Caco-2 (cell line): ENCODE results near the gene PPP1R12B. TPM values are rescaled to one million over a fixed set of nuclear protein-coding genes. Genes with fewer than 3 reads are reported as not detected.
"Not testable (repeated sequence)": the region's sequence is repeated elsewhere in the genome, so short reads cannot be mapped to it uniquely, and the experiment has no call there.

Experiments used
- BruUV-seq: library from RNA; stranded (reverse); fragments of 400-500 nt; replicated peaks from 2 replicates; lab custom pipeline; 2021; lab: Mats Ljungman, UMichigan
- CTCF ChIA-PET: fragments of 300-600 bp; sonication (Branson Sonifier 250); formaldehyde crosslinking; loops from one replicate; lab custom pipeline; 2022; ENCODE audit warnings: antibody characterized with exemption; lab: Charles Lee
- POLR2A ChIA-PET: fragments of 300-600 bp; sonication (Branson Sonifier 250); formaldehyde crosslinking; loops from one replicate; lab custom pipeline; 2022; ENCODE audit warnings: antibody characterized with exemption; lab: Charles Lee
- DNase-seq, 2 experiments: peaks; one replicate each; pipeline versions ENCODE4 v3.0.0 to v3.0.0-alpha.2; 2020 to 2022
- H3K27me3 ChIP-seq: replicated peaks from 2 replicates; pipeline ENCODE4 v1.6.0; 2011; ENCODE audit warnings: low read length; ENCODE audit not compliant: control insufficient read depth, insufficient read depth
- H3K36me3 ChIP-seq: 2 replicates; pipeline ENCODE4 v1.5.1; 2011; ENCODE audit warnings: low read length; ENCODE audit not compliant: control insufficient read depth, insufficient read depth
- H3K4me1 ChIP-seq: fragments of 250-450 bp; sonication (Bioruptor Pico); 2 replicates; pipeline ENCODE4 v1.5.1; 2020; ENCODE audit warnings: mild to moderate bottlenecking
- H3K4me3 ChIP-seq: 2 replicates; pipeline ENCODE4 v1.5.1; 2011; ENCODE audit warnings: low read depth, mild to moderate bottlenecking, control low read depth, low read length
- H3K9me3 ChIP-seq: fragments of 250-450 bp; sonication (Bioruptor Pico); 2 replicates; pipeline ENCODE4 v1.5.1; 2020; ENCODE audit warnings: mild to moderate bottlenecking, moderate library complexity
- H3K27ac Mint-ChIP-seq: one replicate; pipeline ENCODE4 v1.8.0; 2022; ENCODE audit warnings: mixed read lengths; ENCODE audit not compliant: unreplicated experiment
- H3K27me3 Mint-ChIP-seq: one replicate; pipeline ENCODE4 v1.8.0; 2022; ENCODE audit warnings: mixed read lengths; ENCODE audit not compliant: insufficient read depth, unreplicated experiment
- H3K36me3 Mint-ChIP-seq: one replicate; pipeline ENCODE4 v1.8.0; 2022; ENCODE audit warnings: mild to moderate bottlenecking, mixed read lengths; ENCODE audit not compliant: insufficient read depth, unreplicated experiment
- H3K4me1 Mint-ChIP-seq: one replicate; pipeline ENCODE4 v1.8.0; 2022; ENCODE audit warnings: low read depth, mixed read lengths; ENCODE audit not compliant: unreplicated experiment
- H3K4me3 Mint-ChIP-seq: one replicate; pipeline ENCODE4 v1.8.0; 2022; ENCODE audit warnings: mild to moderate bottlenecking, moderate library complexity, mixed read lengths; ENCODE audit not compliant: unreplicated experiment
- H3K9me3 Mint-ChIP-seq: one replicate; pipeline ENCODE4 v1.8.0; 2022; ENCODE audit warnings: mixed read lengths; ENCODE audit not compliant: unreplicated experiment
- CTCF ChIP-seq, 2 experiments: fragments of 200-600 bp in 1 of 2; IDR thresholded peaks; 1 replicate in 1 of 2; 2 replicates in 1 of 2; pipeline versions ENCODE4 v1.5.1 to v1.8.0; 2011 to 2022; ENCODE audit warnings: antibody characterized with exemption in 1 of 2, control low read depth in 1 of 2, inconsistent platforms in 1 of 2, low read depth in 1 of 2, low read length in 1 of 2, mild to moderate bottlenecking in 1 of 2, moderate library complexity in 1 of 2; ENCODE audit not compliant: insufficient read depth in 1 of 2, severe bottlenecking in 1 of 2, unreplicated experiment in 1 of 2
- intact Hi-C: fragments of 100-400 bp; cut with micrococcal nuclease; formaldehyde crosslinking; loops from one replicate; pipeline ENCODE4 v1.10.0; 2022; ENCODE audit not compliant: unreplicated experiment
- total RNA-seq: library from RNA; stranded (reverse); gene quantifications from 2 replicates; pipeline ENCODE4 v1.2.3, GENCODE V29; 2022

Gene PPP1R12B
- total RNA-seq, 1 experiment from 2014 or later: 16.4 TPM

DNA sequence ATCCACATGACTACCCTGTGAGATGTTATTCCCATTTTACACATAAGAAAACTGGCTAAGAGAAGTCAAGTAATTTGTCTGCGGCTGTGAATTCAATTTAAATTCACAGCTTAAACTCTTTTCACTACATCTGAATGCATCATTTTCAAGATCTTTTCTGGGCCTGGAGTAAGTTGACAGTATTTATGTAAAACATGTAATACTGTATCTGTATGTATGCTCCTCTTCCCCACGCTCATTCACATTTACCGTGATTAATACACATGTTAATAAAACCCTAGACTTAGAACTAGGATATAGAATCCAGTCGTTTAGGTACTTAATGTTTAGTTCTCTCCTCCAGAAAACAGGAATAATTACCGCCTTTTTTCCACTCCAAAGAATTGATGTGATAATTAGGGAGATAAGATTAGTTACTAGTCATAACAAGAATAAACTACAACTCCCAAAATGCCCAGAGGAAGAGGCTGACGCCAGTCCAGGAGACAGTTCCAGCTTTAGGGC, 442 bp upstream of the PPP1R12B start:
- CTCF ChIA-PET: interaction anchor here (0.5 to 0.6 kb wide), 2 partner anchors 612 to 727 kb away, joined by 3 to 5 read pairs; no protein-coding TSS in a partner anchor
- intact Hi-C loops: loop anchor here (1.0 to 10.0 kb wide), 2 partner anchors 32 to 87 kb away; no protein-coding TSS in a partner anchor
- H3K36me3 Mint-ChIP-seq: peaks cover 7% of the 10 kb centered on the region
- no peak for TF ChIP-seq CTCF (IDR thresholded peaks at IDR 0.05; ENCODE audit: insufficient read depth in 1 of 2, low read depth in 1 of 2, low read length in 1 of 2, severe bottlenecking in 1 of 2, unreplicated experiment in 1 of 2)
- no peaks in the 10 kb centered on the region for H3K27me3 Mint-ChIP-seq
- no TSS peak for BruUV-seq
- Histone ChIP-seq H3K9me3 (no peaks in the 10 kb centered on the region), H3K4me1 (peaks cover 9% of the 10 kb centered on the region), H3K27me3 (no peaks in the 10 kb centered on the region), H3K36me3 (no peaks in the 10 kb centered on the region), H3K4me3 (no peak overlapping the region)
- POLR2A ChIA-PET: interaction anchor here (0.5 to 0.6 kb wide), 2 partner anchors 14 to 512 kb away, joined by 3 to 4 read pairs; no protein-coding TSS in a partner anchor
- peak overlapping the region; percentile 98 for H3K27ac Mint-ChIP-seq
- peak overlapping the region; percentile 100 for H3K4me3 Mint-ChIP-seq
- DNase-seq: no peak
- H3K9me3 Mint-ChIP-seq: no peaks in the 10 kb centered on the region
- H3K4me1 Mint-ChIP-seq: peaks cover 36% of the 10 kb centered on the region

DNA sequence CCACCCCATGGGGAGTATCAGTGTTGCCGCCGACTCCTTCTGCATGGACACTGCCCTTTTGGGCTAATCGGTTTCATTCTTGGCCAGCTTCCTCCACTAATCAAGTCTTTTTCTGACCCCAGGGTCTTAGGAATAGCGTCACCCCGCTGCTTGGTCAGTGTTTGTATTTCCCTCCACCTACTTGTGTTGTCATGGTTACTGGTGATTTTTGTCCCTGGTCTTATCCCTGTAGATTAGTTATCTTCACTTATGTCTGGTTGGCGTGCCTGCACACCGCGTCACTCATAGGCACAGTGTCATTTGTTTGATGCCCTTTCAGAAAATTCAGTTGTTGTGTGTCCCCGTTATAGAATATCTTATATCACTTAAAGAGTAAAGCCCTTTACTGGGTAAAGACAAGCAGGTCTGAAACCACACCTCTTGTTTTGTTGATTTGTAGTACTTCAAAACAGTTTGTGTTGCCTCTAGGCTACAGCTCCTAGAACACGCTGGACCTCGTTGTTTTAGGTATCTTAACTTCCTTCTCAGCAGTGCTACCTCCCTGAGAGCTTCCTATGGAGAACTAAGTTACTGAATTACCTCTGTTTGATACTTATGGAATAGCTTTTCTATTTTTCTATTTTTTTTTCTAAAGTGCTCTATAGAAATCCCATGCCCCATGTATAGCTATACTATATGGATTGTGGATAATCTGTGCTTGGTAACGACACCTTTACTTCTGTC, 868 bp downstream of the PPP1R12B start:
- no peak for DNase-seq
- peaks cover 33% of the 10 kb centered on the region for H3K4me1 Mint-ChIP-seq
- Histone ChIP-seq H3K4me3 (peak overlapping the region; percentile 77), H3K4me1 (peaks cover 9% of the 10 kb centered on the region), H3K9me3 (no peaks in the 10 kb centered on the region), H3K36me3 (no peaks in the 10 kb centered on the region), H3K27me3 (no peaks in the 10 kb centered on the region)
- H3K36me3 Mint-ChIP-seq: peaks cover 7% of the 10 kb centered on the region
- ChIA-PET CTCF (no interaction called here), POLR2A (interaction anchor here (0.7 kb wide), 1 partner anchor 339 kb away, joined by 3 read pairs; the partner anchor contains the start of gene ELF3)
- no peaks in the 10 kb centered on the region for H3K9me3 Mint-ChIP-seq
- intact Hi-C loops: loop anchor here (10.0 kb wide), 1 partner anchor 85 kb away; no protein-coding TSS in a partner anchor
- H3K27ac Mint-ChIP-seq: peak overlapping the region; percentile 98
- BruUV-seq: no TSS peak
- peak overlapping the region; percentile 100 for H3K4me3 Mint-ChIP-seq
- TF ChIP-seq CTCF (IDR thresholded peaks at IDR 0.05; ENCODE audit: insufficient read depth in 1 of 2, low read depth in 1 of 2, low read length in 1 of 2, severe bottlenecking in 1 of 2, unreplicated experiment in 1 of 2): no peak
- no peaks in the 10 kb centered on the region for H3K27me3 Mint-ChIP-seq

DNA sequence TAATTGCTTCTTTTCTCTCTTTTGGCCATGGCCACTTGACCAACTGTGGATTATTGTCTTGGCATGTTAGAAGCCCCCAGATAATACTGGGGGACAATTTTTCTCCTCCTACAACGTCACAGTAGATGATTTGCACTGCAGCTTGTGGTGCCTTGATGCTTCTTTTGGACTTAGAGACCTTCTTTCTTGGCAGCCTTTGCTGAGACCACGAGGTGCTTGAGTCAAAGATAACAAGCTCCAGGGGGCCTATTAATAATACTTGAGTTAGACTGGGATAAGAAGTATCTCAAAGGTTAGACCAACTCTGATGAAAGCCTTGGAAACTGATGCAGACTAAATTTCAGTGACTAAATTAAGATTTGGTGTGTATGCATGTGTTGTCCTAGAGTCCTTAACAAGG, 3.2 kb downstream of the PPP1R12B start:
- ChIA-PET POLR2A (no interaction called here), CTCF (no interaction called here)
- Histone ChIP-seq H3K27me3 (no peaks in the 10 kb centered on the region), H3K4me1 (peaks cover 20% of the 10 kb centered on the region), H3K9me3 (no peaks in the 10 kb centered on the region), H3K36me3 (no peaks in the 10 kb centered on the region), H3K4me3 (no peak overlapping the region)
- Mint-ChIP-seq H3K27me3 (no peaks in the 10 kb centered on the region), H3K9me3 (no peaks in the 10 kb centered on the region), H3K4me3 (no peak overlapping the region), H3K4me1 (peaks cover 49% of the 10 kb centered on the region), H3K36me3 (peaks cover 7% of the 10 kb centered on the region), H3K27ac (no peak overlapping the region)
- intact Hi-C loops: no loop called here
- no TSS peak for BruUV-seq
- no peak for TF ChIP-seq CTCF (IDR thresholded peaks at IDR 0.05; ENCODE audit: insufficient read depth in 1 of 2, low read depth in 1 of 2, low read length in 1 of 2, severe bottlenecking in 1 of 2, unreplicated experiment in 1 of 2)
- DNase-seq: no peak

GRCh38 chr1:202352583-202353197, 4.2 kb downstream of the PPP1R12B start:
- H3K27ac Mint-ChIP-seq, H3K27me3 ChIP-seq, DNase-seq, H3K27me3 Mint-ChIP-seq, intact Hi-C loops, H3K36me3 ChIP-seq, H3K9me3 ChIP-seq, POLR2A ChIA-PET, H3K4me3 Mint-ChIP-seq, H3K36me3 Mint-ChIP-seq, H3K4me3 ChIP-seq, BruUV-seq, H3K9me3 Mint-ChIP-seq, CTCF ChIA-PET: not testable (repeated sequence)
- peaks cover 46% of the 10 kb centered on the region for H3K4me1 Mint-ChIP-seq
- peaks cover 20% of the 10 kb centered on the region for H3K4me1 ChIP-seq
